ENCODE results near the gene FHIT.

GRCh38 chr3:60024400-60024799 lies 1226.9 kb downstream of the FHIT start:
- TF ChIP-seq YY1 (IDR thresholded peaks at IDR 0.05; ENCODE audit: insufficient read depth, insufficient read length) = no peak
- no peak for TF ChIP-seq SUZ12 (IDR thresholded peaks at IDR 0.05; ENCODE audit: extremely low read depth, insufficient read depth, insufficient read length)
